Epithelial cell of prostate (primary cell): ENCODE results near the gene ZNF280A.

Experiments used
- DNase-seq: peaks from one replicate; pipeline ENCODE4 v3.0.0-alpha.2; 2011; ENCODE audit warnings: low read depth, low spot score
- H3K27ac ChIP-seq: fragments of 450-650 bp; 2 replicates; pipeline ENCODE4 v1.5.1; 2017; ENCODE audit warnings: mild to moderate bottlenecking

Gene ZNF280A, protein sequence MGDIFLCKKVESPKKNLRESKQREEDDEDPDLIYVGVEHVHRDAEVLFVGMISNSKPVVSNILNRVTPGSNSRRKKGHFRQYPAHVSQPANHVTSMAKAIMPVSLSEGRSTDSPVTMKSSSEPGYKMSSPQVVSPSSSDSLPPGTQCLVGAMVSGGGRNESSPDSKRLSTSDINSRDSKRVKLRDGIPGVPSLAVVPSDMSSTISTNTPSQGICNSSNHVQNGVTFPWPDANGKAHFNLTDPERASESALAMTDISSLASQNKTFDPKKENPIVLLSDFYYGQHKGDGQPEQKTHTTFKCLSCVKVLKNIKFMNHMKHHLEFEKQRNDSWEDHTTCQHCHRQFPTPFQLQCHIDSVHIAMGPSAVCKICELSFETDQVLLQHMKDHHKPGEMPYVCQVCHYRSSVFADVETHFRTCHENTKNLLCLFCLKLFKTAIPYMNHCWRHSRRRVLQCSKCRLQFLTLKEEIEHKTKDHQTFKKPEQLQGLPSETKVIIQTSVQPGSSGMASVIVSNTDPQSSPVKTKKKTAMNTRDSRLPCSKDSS

DNA sequence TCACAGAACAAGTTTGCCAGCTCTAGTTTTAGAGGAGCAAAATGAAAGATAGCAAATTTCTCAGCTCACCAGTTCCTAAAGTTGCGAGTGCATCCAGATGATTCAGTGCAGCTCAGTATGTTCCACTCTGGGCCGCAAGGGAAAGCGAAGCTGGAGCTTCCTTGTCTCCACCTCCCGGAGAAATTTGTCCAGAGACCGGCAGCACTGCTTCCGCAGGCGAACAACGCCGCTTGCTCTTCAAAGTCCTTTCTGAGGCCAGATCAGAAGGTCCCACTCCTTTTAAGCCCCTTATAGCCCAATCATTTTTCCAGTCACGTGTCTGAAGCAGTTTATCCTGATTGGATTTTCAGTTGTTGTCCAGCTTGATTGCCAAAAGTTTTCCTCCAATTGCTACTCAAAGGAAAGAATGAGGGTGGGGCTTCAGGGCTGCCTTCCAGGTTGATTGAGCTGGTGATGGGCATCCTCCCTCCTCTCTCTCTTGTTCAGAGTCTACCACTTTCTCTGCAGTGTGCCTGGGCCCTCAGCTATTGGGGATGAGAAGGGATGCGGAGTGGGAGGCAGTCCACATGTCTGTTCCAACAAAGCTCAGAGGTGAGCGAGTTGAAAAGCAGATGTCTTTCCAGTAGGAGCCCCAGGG lies at the start of gene ZNF280A:
TSS of gene ZNF280A (minus strand) at position 251 of the 637 bp plus-strand sequence. CDS start 4,640 bp downstream, outside the sequence.
- no peak for DNase-seq
- no peak within 1 kb of the TSS for H3K27ac ChIP-seq

DNA sequence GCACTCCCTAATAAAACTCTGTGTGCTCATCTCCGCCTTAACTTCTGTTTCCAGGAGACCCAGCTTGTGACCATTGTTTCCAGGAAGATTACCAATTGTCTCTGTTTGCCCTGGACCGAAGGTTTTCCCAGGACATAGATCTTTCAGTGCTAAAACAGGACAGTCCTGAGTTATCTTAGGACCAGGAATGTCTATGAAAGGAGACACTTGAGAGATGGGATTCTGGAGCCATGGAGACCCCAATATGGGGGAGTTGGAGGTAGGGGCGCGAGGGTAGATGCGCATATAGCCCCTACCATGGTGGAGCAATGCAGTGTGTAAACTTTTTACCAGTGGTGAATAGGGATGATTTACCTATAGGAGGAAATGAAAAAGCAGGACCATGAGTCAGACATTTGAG lies 49.1 kb upstream of the ZNF280A start:
- H3K27ac ChIP-seq: no peak overlapping the region

DNA sequence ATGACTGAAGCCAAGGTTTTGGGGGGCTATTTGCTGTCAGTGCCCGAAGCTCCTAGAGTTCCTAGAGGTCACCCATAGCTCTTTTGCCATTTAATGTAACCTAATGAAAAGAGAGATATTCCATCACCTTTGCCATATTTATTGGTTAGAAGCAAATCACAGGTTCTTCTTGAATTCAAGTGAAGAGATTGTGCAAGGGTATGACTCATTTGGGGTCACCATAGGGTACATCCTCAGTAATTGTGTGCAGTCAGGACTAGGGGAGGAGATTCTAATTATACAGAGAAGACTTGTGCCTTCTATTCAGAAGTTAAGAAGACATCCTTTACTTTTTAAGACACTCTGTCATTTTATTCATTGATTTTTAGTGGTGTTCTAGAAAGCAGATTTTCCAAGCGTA lies 45.9 kb upstream of the ZNF280A start:
- no peak overlapping the region for H3K27ac ChIP-seq
- DNase-seq: no peak

More for the DNA sequence above, 49.1 kb upstream of the ZNF280A start:
- DNase-seq: no peak

DNA sequence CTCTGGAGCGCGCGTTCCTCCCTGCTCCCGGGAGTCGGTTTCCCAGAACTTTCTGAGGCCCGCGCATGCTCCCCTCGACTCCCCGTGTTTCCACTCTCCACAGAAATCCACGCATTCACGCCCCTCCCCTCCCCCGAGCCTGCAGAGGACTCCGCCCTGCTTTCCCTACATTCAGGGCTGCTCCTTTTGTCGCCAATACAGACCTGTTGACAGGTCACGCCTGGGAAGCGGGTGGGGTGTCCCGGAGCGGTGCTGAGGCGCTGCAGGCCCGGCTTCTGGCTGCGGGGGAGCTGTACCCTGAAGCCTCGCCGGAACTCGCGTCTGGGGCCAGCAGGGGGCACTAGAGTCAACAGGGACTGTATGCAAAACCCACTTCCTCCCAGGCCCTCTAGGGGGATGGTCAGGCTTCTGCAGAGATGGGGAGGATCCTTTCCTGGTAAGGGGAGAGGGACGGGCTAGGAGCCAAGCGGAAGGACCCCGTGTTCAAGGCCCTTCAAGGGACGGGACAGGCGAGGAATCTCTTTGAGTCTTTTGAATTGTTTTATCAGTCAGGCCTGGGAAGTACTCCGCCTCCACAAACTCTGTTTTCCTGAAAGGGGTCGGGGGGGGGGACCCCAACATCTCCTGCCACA lies 39.0 kb upstream of the ZNF280A start, which contains the start of gene PRAME:
TSS of gene PRAME (minus strand) at position 294 of the 632 bp plus-strand sequence. CDS start 2,433 bp downstream, outside the sequence.
- no peak for DNase-seq
- no peak within 1 kb of the TSS for H3K27ac ChIP-seq

DNA sequence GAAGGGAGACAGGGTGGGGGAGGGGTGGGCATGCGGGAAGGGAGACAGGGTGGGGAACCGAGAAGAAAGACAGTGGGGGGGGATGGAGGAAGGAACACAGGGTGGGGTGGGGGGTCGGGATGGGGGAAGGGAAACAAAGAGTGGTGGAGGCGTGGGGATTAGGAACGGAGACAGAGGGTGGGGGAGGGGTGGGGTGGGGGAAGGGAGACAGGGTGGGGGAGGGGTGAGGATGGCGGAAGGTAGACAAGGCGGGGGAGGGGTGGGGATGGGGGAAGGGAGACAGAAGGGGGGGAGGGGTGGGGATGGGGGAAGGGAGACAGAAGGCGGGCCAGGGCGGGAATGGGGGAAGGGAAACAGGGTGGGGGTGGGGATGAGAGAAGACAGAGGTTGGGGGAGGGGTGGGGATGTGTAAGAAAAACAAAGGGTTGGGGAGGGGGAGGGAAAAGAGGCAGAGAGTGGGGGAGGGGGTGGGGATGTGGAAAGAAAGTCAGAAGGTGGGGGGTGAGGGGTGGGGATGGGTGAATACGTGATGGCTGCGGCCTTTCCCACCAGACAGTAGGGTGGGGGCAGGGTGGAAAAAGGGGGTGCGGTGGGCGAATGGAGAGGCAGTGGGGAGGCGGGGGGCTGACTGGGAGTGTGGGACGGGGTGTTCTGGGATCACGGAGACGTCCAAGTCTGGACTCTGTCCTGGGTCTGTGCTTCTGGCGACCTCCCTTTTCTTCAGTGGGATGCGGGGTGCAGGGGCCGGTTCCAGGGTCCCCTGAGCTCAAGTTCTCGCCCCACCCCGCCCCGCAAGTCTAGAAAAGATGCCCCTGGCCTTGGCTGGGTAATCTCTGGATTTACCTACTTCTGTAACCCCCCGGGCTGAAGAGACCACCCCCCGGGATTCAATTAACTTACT lies 38.3 kb upstream of the ZNF280A start:
- no peak for DNase-seq
- H3K27ac ChIP-seq: no peak overlapping the region

DNA sequence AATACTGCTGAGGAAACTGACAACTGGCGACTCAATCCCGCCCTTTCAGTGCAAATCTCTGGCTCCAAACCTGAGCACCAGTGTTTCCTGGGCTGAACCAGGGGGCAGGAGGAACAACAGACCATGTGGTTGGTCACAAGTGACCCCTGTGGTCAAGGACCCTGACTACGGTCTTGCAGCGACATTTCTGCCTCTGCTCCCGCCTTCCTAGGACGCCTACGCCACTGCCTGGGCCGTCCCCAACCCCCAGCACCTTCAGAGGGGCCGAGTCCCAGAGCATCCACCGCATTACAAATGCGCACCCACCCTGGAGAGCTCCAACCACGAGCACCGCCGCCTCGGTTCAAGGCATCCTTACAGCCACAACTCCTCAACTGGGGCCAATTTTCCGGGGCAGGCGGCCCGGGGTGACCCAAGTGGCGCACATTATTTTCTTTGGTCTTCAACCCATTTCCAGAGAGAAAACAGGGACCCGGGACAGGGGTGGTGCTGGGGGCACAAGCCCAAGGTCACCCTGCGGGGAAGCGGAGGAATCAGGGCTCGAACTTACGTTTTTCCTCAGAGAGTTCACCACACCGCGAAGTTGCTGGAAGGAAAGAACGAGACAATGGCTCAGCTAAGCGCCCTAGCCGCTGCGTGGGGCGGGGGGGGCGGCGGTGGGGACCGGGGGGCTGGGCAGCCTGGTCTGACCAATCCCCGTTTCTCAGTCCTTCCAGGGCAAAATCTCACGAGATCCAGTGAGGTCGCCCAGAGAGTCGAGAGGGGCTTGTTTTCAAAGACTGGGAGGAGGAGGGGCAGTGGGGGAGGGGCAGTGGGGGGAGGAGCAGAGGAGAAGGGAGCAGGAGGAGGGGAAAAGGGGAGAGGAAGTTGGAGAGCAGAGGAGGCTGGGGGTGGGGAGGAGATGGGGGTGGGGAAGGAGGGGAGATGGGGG lies 37.2 kb upstream of the ZNF280A start:
- no peak for DNase-seq
- no peak overlapping the region for H3K27ac ChIP-seq

DNA sequence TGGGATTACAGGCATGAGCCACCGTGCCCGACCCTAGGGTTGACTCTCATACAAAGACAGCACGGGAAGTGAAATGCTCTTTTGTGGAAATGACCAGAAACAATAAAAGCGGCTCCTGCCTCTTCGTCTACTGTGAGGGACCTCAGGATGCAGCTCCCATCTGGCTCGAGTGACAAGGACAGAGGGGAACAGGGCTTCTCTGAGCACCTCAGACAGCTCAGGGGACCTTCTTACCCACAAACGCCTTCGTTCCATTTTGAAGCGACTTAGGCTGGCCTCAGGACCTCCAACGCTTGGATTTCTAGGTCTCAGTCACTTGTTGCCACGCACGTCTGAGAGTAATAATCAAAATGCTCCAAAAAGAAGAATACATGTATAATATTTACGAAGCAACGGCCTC lies 36.5 kb upstream of the ZNF280A start:
- no peak for DNase-seq
- no peak overlapping the region for H3K27ac ChIP-seq

DNA sequence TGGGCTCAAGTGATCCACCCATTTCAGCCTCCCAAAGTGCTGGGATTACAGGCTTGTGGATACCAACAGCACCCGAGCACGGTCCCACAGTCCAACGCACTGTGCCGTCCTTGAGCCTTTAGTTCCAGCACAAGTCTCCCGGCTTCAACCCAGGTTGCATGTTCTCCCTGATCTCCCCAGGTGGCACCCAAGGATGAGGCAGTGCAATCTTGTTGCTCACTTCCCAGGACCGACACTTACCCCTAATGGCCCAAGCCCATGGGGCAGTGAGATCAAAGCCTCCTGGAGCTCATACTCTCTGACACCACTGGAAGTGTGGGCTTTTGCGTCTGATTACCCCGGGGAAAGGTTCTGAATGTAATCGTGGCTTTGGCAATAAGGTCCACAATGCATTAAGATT lies 35.5 kb upstream of the ZNF280A start:
- H3K27ac ChIP-seq: no peak overlapping the region
- no peak for DNase-seq

DNA sequence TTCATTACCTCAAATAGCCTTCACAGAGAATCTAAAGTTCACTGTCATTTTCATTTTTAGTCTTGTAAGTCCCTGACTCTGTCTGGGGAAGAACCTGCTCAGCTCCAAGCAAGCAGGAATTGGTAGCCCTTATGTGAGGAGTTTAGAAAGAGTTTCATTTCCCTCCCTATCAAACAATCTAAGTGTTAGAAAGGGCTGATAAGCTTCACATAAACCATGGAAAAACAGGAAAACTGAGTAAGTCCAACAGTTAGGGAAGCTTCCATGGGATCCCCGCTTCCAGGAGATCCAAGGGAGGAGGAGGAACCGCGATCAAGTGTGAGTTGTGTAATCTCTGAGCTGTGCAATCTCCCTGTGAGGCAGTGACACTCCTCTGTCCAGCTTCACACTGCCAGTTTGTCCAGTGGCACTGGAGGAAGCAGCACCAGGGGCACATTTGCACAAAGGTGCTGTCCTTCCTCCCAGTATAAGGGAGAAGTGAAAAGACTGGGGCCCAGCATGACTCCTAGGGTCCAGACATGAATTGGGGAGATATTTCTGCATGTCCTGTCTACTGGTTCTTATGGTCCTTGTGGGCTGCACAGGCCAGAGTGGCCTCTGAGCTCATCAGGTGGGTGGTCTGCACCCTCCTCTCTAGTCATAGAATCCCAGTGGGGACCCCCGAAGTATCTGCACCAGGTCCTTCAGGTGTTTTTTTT lies 34.7 kb upstream of the ZNF280A start:
- H3K27ac ChIP-seq: no peak overlapping the region
- no peak for DNase-seq

DNA sequence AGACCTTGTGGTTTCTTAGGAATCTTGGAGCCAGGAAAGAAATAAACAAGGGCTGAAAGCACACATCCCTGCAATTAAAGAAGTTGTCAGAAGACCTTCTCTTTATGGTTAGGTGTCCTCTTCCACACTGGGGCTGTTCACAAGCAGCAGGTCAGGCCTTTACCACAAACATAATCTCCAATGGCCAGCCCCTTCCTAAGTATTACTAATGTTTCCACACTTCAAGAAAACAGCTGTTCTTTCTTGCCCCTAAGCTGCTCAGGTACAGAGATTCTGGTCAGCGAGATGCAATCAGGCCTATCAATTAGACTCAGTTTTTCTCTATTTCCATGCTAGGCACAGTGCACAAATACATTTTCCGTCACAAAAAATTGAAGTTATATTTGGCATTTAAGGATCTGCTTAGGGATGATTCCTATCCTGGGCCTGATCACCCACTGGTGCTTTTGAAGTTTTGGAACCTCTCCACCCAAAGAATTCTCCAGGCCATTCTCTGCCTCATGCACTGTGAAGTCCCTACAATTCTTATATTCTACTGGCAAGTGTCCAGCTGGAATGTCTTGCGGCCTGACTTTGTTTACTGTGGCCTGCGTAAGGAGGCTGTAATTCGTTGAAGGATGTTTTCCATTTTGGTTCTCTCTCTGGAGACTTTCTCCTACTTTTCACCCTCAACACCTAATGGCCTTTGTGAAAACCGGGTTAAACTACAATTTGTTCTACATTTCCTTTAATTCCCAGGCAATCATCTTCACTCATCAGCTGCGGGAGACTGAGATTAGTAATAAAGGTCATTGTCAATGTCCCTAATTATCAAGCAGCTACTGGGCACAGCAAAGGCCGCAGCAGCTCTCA lies 33.9 kb upstream of the ZNF280A start:
- H3K27ac ChIP-seq: no peak overlapping the region
- DNase-seq: no peak

DNA sequence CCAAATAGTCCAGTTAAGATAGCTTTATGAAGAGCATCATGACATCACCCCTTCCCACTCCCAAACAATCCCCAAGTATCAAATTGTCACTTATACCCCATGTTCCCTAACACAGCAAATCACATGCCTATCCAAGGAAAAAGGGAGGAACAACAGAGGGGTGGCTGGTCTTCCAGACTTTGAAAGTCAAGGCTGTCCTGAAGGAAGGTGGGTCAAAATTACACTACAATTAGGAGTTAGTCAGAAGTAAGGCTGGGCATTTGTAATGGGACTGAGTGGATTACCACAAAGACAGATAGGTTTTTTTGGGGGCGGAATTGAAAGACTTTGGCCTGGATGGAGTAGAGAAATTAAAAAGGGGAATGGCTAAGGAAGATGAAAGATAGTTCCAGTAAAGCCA lies 33.1 kb upstream of the ZNF280A start:
- DNase-seq: no peak
- H3K27ac ChIP-seq: no peak overlapping the region

DNA sequence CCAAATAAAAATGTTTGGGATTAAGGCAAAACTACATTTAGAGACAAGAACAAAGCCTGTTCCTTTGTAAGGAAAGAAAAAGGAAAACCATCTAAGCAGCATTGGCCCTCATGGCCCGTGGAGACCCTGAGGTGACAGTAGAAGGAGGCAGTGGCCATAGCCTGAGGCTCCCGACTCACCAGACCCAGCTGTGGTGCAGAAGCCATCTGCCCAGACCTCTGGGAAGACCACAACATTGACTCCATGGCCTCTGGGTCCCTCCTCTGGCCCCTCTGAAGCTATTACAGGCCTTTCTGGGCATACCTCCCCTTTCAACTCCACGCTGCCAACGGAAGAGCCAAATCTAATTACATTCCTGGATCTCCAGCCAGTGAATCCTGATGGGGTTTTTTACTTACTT lies 32.6 kb upstream of the ZNF280A start:
- H3K27ac ChIP-seq: no peak overlapping the region
- DNase-seq: no peak

DNA sequence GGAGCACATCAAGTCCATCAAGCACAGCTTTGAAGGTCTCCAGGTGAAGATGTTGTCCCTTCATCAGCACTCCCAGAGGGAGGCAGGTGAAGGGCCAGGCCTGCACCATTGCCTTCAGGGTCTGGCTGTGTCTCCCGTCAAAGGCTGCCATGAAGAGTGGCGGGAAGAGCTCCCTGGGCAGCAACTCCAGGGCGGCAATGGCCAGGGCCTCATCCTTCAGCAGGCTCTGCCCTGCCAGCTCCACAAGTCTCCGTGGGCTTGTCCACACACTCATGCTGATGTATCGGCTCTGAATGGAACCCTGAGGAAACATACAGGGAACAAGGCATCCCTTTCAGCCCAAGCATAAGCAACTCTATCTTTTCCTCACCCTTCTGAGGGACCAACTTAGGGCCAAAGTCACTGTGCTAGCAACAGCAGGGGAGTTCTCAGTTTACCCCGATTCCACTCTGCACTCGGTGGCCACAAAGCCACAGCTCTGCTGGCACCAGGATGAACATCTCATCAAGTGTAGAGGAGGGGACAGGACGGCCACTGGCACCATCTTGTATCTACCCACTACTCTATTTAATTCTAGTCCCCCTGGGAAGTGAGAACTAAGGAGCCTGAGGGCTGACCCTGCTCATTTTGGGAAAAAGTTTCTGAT lies 30.8 kb upstream of the ZNF280A start:
- no peak for DNase-seq
- no peak overlapping the region for H3K27ac ChIP-seq

DNA sequence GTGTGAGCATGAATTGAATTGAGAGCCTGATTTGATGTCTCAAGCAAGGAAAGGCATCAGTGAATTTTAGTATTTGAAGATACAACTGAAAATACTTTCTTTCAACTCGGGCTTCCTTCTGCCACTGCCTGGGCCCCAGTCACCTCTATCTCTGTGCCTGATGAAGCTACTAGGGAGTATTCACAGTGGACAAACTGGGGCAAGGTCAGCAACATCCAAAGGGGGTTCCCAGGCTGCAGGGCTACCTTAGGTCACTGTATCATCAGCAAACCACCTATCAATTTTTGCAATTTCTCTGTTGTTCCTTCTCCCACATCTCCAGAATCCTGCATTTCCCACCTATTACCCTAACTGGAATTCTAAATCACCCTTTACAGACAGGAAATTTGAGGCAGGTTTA lies 28.8 kb upstream of the ZNF280A start:
- H3K27ac ChIP-seq: no peak overlapping the region
- DNase-seq: no peak

DNA sequence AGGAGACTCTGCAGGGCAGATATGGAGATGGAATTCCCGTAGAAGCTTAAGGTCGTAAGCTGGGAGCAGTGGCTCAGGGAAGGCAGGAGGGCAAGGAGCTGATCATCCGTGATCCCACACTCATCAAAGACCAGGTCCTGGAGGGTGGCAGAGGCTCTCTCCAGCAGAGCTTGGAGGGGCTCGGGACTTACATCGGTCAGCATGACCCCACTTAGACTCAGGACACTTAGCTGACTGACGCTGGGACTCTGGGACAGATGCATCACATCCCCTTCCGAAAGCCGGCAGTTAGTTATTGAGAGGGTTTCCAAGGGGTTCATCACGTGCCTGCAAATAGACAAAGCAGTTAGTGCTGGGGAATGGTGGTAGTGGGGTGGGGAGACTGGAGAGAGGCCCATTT lies 28.2 kb upstream of the ZNF280A start:
- DNase-seq: no peak
- H3K27ac ChIP-seq: no peak overlapping the region

DNA sequence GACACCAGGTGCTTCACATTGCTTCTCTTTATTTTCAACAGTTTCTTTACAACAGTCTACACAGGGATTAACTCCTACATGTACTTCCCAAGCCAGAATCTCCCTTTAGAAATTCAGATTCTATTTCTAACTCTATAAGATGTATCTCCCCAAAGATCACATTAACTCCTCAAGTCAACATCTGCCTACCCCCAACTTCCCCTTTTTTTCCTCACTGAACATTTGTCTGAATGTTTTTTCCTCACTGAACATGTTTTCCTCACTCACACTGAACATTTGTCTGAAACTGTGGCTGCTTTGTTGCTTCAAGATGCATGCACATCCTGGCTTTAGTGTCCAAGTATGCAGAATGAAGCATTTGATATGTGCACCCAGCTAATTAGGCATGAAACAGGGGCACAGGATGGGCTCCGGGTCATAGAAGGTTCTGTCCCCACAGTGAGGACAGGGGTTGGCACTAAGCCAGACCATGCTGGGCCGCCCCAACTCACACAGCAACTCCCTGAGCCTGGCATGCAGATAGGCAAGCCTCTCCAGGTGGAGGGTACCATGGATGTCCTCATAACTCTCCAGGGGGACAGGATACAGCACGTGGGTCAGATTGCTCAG lies 27.7 kb upstream of the ZNF280A start:
- DNase-seq: no peak
- no peak overlapping the region for H3K27ac ChIP-seq

DNA sequence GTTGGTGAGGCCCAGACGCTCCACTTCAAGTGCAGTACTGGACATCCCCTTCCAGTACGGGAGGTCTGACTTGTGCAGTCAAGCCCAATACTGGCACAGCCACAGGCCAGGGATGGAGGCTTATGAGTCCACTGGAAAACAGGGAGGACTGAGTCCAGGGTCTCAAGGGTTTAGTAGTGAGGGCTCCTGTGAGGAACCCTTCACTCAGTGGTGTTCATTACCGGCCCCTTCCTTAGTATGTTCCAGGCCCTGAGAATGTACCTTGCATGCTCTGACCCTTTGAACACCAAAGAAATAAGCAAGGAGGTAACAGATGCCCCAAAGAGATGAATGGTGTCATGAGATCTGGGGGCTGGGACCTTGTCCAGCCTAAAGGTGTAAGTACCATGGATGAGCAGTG lies 27.2 kb upstream of the ZNF280A start:
- DNase-seq: no peak
- H3K27ac ChIP-seq: no peak overlapping the region
